K562 (cell line): ENCODE data around the gene AMOTL1. TPM values are rescaled to one million over a fixed set of nuclear protein-coding genes. Genes with fewer than 3 reads are reported as not detected.

Experiments used
- CREM ChIP-seq: IDR thresholded peaks from 2 replicates; pipeline ENCODE4 v1.6.1; 2014; ENCODE audit warnings: antibody characterized with exemption, low read depth
- DDX20 ChIP-seq: fragments of 450-650 bp; IDR thresholded peaks from 2 replicates; pipeline ENCODE4 v1.6.1; 2016; ENCODE audit warnings: missing genetic modification characterization, low read depth, mild to moderate bottlenecking, missing compliant biosample characterization, moderate library complexity
- GATAD2A ChIP-seq: fragments of 450-650 bp; IDR thresholded peaks from 2 replicates; pipeline ENCODE4 v1.6.1; 2017
- HLTF ChIP-seq: fragments of 450-650 bp; IDR thresholded peaks from 2 replicates; pipeline ENCODE4 v1.6.1; 2016
- L3MBTL2 ChIP-seq: fragments of 450-650 bp; IDR thresholded peaks from 2 replicates; pipeline ENCODE4 v1.6.1; 2016; ENCODE audit warnings: mild to moderate bottlenecking, moderate library complexity
- PTTG1 ChIP-seq: fragments of 450-650 bp; IDR thresholded peaks from 2 replicates; pipeline ENCODE4 v1.6.1; 2016; ENCODE audit warnings: low read depth, mild to moderate bottlenecking, missing genetic modification characterization, missing compliant biosample characterization
- RBM15 ChIP-seq: fragments of 200-400 bp; formaldehyde crosslinking; IDR thresholded peaks from 2 replicates; pipeline ENCODE4 v1.6.1; 2018; ENCODE audit warnings: mild to moderate bottlenecking, low read length, moderate library complexity; ENCODE audit not compliant: insufficient read depth
- SP1 ChIP-seq: sonication (generic); formaldehyde crosslinking; IDR thresholded peaks from 2 replicates; pipeline ENCODE4 v1.8.1; 2022; ENCODE audit warnings: mild to moderate bottlenecking, missing genetic modification reagents
- SPI1 ChIP-seq: IDR thresholded peaks from 2 replicates; pipeline ENCODE4 v1.6.1; 2011; ENCODE audit warnings: low read depth, low read length, control low read depth, borderline replicate concordance
- YBX1 ChIP-seq: fragments of 450-650 bp; IDR thresholded peaks from 2 replicates; pipeline ENCODE4 v1.7.1; 2016; ENCODE audit warnings: mild to moderate bottlenecking
- ZBTB1 ChIP-seq: sonication (generic); formaldehyde crosslinking; IDR thresholded peaks from 2 replicates; pipeline ENCODE4 v1.8.1; 2023; ENCODE audit warnings: missing genetic modification reagents, low read depth, mild to moderate bottlenecking, borderline replicate concordance
- ZFP1 ChIP-seq: fragments of 450-650 bp; formaldehyde crosslinking; IDR thresholded peaks from 2 replicates; pipeline ENCODE4 v1.4.0; 2020; ENCODE audit warnings: mild to moderate bottlenecking, mixed read lengths
- ZNF785 ChIP-seq: fragments of 250-450 bp; sonication (Bioruptor Pico); IDR thresholded peaks from 2 replicates; pipeline ENCODE4 v1.4.0; 2020; ENCODE audit warnings: mild to moderate bottlenecking
- ZNF79 ChIP-seq: fragments of 250-450 bp; sonication (Bioruptor Pico); IDR thresholded peaks from 2 replicates; pipeline ENCODE4 v1.4.0; 2020; ENCODE audit warnings: low read depth, mild to moderate bottlenecking, moderate library complexity
- polyA plus RNA-seq, 8 experiments: library from polyadenylated mRNA; depleted of rRNA in 4 of 8; stranded (reverse) in 5 of 8; unstranded in 3 of 8; fragments of >200 nt; fragmentation: Nextera tagmentation in 2 of 8; fragmentation: Illumina TruSeq in 1 of 8; extraction: Ambion mirVana in 2 of 8; extraction: Trizol in 1 of 8; gene quantifications; 2 replicates each; pipeline versions ENCODE4 v1.2.1 to v1.2.3, GENCODE V29; 2011 to 2014; ENCODE audit warnings: inconsistent platforms in 1 of 8, missing spikeins in 1 of 8
- total RNA-seq, 7 experiments: library from RNA; depleted of rRNA in 6 of 7; stranded (reverse); fragments of >200 nt in 6 of 7; fragmentation: Illumina TruSeq in 2 of 7; extraction: Trizol in 2 of 7; gene quantifications; 2 replicates each; pipeline versions ENCODE4 v1.2.1 to v1.2.3, GENCODE V29; 2011 to 2021; ENCODE audit warnings: low replicate concordance in 1 of 7
- TF ChIP-seq, protein P1 (sequence below): sonication (generic); formaldehyde crosslinking; IDR thresholded peaks from 2 replicates; pipeline ENCODE4 v1.8.0; 2022; ENCODE audit warnings: missing genetic modification reagents, mild to moderate bottlenecking, borderline replicate concordance
- TF ChIP-seq, protein P2 (sequence below): IDR thresholded peaks from 2 replicates; pipeline ENCODE4 v1.6.1; 2011; ENCODE audit not compliant: insufficient read length; ENCODE audit errors: extremely low read depth
- TF ChIP-seq, protein P3 (sequence below): fragments of 200-400 bp; formaldehyde crosslinking; IDR thresholded peaks from 2 replicates; pipeline ENCODE4 v1.6.1; 2017; ENCODE audit warnings: mild to moderate bottlenecking, low read depth, low read length, moderate library complexity
- TF ChIP-seq, protein P4 (sequence below): fragments of 450-650 bp; formaldehyde crosslinking; IDR thresholded peaks from 2 replicates; pipeline ENCODE4 v1.4.0; 2022; ENCODE audit warnings: mild to moderate bottlenecking, moderate library complexity
- TF ChIP-seq, protein P5 (sequence below): fragments of 250-450 bp; sonication (Bioruptor Pico); IDR thresholded peaks from 2 replicates; pipeline ENCODE4 v1.5.0; 2021; ENCODE audit warnings: mild to moderate bottlenecking, moderate library complexity

Gene AMOTL1
- total and polyA plus RNA-seq, 9 of the 15 experiments (the other 6 are each of a cell fraction or from before 2014, with no cell fraction given), result 4.0 to 35.4 (median 14.0) TPM

DNA sequence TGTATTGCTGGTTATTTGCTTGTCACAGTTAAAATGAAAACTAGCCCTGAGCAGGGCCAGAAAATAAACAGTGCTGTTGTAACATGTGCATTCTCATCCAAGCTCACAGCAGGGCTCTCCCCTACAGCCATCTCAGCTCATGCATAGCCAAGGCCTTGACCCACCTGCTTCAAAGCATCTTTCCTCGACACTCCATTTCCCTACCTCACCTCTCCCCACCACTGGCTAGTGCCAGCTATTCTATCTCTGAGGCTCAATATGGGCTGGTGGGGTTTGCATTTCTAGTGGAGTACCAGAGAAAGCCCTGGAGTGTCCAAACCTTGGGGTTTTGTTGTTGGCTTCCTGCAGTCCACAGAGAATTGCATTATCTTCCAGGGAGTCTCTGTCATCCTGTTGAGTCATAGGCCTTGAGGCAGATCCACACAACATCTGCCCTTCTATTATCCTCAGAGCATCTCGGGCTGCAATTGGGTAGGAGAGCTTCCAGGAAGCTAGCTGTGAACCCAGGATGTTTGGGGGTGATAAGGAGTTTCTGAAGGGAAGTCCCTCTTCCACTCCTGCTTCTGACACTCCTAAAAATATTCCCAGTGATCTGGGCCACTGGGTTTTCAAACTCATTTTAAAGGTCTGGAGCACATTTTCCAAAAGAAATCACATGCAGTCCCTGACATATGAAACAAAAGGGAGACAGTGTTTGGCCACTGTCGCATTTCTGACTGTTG lies 36.1 kb upstream of the AMOTL1 start (continued):
- TF ChIP-seq, protein P1, sequence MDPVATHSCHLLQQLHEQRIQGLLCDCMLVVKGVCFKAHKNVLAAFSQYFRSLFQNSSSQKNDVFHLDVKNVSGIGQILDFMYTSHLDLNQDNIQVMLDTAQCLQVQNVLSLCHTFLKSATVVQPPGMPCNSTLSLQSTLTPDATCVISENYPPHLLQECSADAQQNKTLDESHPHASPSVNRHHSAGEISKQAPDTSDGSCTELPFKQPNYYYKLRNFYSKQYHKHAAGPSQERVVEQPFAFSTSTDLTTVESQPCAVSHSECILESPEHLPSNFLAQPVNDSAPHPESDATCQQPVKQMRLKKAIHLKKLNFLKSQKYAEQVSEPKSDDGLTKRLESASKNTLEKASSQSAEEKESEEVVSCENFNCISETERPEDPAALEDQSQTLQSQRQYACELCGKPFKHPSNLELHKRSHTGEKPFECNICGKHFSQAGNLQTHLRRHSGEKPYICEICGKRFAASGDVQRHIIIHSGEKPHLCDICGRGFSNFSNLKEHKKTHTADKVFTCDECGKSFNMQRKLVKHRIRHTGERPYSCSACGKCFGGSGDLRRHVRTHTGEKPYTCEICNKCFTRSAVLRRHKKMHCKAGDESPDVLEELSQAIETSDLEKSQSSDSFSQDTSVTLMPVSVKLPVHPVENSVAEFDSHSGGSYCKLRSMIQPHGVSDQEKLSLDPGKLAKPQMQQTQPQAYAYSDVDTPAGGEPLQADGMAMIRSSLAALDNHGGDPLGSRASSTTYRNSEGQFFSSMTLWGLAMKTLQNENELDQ (CRISPR knock-in tag), result no peak
- TF ChIP-seq GATAD2A (no peak), CREM (no peak), ZBTB1 (CRISPR knock-in tag) (no peak), SPI1 (no peak), HLTF (no peak), ZNF785 (CRISPR knock-in tag) (no peak), YBX1 (no peak), DDX20 (tag) (no peak), SP1 (CRISPR knock-in tag) (no peak), PTTG1 (0 out of 2 replicates have a peak, but pooled peaks have one; percentile 14), ZNF79 (CRISPR knock-in tag) (no peak), RBM15 (no peak), ZFP1 (CRISPR knock-in tag) (no peak), L3MBTL2 (no peak)
- TF ChIP-seq, protein P2, sequence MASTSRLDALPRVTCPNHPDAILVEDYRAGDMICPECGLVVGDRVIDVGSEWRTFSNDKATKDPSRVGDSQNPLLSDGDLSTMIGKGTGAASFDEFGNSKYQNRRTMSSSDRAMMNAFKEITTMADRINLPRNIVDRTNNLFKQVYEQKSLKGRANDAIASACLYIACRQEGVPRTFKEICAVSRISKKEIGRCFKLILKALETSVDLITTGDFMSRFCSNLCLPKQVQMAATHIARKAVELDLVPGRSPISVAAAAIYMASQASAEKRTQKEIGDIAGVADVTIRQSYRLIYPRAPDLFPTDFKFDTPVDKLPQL, result no peak
- TF ChIP-seq, protein P3, sequence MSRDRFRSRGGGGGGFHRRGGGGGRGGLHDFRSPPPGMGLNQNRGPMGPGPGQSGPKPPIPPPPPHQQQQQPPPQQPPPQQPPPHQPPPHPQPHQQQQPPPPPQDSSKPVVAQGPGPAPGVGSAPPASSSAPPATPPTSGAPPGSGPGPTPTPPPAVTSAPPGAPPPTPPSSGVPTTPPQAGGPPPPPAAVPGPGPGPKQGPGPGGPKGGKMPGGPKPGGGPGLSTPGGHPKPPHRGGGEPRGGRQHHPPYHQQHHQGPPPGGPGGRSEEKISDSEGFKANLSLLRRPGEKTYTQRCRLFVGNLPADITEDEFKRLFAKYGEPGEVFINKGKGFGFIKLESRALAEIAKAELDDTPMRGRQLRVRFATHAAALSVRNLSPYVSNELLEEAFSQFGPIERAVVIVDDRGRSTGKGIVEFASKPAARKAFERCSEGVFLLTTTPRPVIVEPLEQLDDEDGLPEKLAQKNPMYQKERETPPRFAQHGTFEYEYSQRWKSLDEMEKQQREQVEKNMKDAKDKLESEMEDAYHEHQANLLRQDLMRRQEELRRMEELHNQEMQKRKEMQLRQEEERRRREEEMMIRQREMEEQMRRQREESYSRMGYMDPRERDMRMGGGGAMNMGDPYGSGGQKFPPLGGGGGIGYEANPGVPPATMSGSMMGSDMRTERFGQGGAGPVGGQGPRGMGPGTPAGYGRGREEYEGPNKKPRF, result no peak
- TF ChIP-seq, protein P4, sequence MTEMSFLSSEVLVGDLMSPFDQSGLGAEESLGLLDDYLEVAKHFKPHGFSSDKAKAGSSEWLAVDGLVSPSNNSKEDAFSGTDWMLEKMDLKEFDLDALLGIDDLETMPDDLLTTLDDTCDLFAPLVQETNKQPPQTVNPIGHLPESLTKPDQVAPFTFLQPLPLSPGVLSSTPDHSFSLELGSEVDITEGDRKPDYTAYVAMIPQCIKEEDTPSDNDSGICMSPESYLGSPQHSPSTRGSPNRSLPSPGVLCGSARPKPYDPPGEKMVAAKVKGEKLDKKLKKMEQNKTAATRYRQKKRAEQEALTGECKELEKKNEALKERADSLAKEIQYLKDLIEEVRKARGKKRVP, result peak; percentile 65; the same call in 1 of the 2 replicates
- TF ChIP-seq, protein P5, sequence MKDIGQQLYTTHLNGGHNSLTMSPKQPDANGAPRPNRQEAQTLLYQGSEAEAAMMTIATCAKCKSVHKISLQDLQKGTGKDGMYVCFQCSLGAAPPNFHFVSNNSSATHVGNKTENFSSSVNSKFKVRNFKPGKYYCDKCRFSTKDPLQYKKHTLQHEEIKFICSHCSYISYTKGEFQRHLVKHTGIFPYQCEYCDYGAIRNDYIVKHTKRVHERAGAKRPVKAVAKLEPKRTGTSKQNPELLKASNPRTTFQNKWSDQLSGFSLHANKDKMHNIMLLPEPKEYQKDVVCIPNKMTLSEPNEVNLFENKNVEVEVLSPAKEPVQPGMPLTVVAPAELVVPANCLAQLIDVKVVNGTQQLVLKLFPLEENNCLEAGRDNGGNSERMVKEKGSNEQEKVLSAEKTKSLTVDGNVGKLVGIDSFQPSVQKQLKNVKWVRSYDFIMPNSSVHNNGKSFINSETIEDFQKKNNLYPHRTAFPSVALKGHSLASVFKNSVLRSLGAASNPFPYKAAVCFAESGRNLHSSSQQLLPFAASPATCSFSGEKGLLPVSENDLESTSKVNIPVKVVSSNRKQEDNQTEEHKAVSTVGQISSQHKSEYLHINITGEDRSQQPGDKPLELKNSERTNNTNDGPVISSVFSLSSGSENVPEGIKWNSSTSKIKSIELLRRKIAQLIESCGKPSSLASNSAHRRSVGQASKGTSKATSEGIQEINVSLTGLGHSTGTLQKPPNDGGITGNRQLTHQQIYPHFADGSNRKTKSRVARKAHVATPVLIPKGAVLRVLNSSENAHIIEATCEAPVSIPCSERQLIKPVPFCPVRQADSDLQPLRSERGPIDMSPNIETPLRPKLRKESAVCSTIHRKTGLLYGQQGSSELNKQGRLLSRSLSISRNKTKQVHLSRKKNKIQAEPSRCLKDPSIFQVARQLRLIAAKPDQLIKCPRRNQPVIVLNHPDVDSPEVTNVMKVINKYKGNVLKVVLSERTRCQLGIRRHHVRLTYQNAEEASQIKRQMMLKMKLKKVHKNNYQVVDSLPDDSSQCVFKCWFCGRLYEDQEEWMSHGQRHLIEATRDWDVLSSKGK (CRISPR knock-in tag), result no peak
